Neuron (in vitro differentiated cells): ENCODE results near the gene CD6.
"Not testable (repeated sequence)": the region's sequence is repeated elsewhere in the genome, so short reads cannot be mapped to it uniquely, and the experiment has no call there.

Experiments used
- H2AFZ ChIP-seq: one replicate; pipeline ENCODE4 v1.6.1; 2013; ENCODE audit warnings: low read depth, mild to moderate bottlenecking, inconsistent platforms, low read length, moderate library complexity
- H3K27me3 ChIP-seq: one replicate; pipeline ENCODE4 v1.6.1; 2013; ENCODE audit warnings: low read length; ENCODE audit not compliant: insufficient read depth
- H3K36me3 ChIP-seq: one replicate; pipeline ENCODE4 v1.6.1; 2013; ENCODE audit warnings: low read length; ENCODE audit not compliant: insufficient read depth
- H3K4me1 ChIP-seq: one replicate; pipeline ENCODE4 v1.6.1; 2013; ENCODE audit warnings: low read length; ENCODE audit not compliant: insufficient read depth
- H3K4me3 ChIP-seq: 2 replicates; pipeline ENCODE4 v1.5.1; 2013; ENCODE audit warnings: mild to moderate bottlenecking, low read length, moderate library complexity
- H3K9me3 ChIP-seq: one replicate; pipeline ENCODE4 v1.6.1; 2013; ENCODE audit warnings: low read length

Gene CD6

GRCh38 chr11:60972182-60973030 is 926 bp downstream of the CD6 start:
- no peaks in the 10 kb centered on the region for H3K36me3 ChIP-seq
- no peak overlapping the region for H2AFZ ChIP-seq
- peaks cover 14% of the 10 kb centered on the region for H3K27me3 ChIP-seq
- peaks cover 9% of the 10 kb centered on the region for H3K4me1 ChIP-seq
- H3K4me3 ChIP-seq = no peak overlapping the region
- no peaks in the 10 kb centered on the region for H3K9me3 ChIP-seq

DNA sequence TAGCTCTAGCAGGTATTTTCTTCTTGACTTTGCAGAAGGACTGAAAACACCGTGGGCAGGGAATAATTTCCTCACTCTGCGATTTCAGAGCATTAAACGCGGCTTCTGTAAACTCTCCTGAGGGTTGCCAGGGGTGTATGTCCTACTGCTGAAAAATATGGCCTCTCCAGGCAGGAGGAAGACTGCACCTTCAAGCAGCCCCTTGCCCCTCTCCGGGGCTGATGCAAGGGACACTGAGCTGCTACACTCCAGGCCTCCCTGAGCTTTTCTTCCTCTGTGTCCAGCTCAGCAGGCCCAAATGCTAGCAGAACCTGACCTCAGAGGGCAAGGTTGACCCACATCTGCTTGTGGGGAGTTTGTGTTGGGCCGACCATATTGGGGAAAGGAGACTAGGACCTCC is 2.2 kb downstream of the CD6 start:
- no peaks in the 10 kb centered on the region for H3K9me3 ChIP-seq
- H3K36me3 ChIP-seq = no peaks in the 10 kb centered on the region
- no peak overlapping the region for H2AFZ ChIP-seq
- peaks cover 9% of the 10 kb centered on the region for H3K4me1 ChIP-seq
- no peak overlapping the region for H3K4me3 ChIP-seq
- H3K27me3 ChIP-seq = peaks cover 14% of the 10 kb centered on the region

GRCh38 chr11:60974316-60974715 is 2.8 kb downstream of the CD6 start:
- Histone ChIP-seq H2AFZ (peak overlapping the region; percentile 42), H3K27me3 (peaks cover 14% of the 10 kb centered on the region)
- H3K4me1 ChIP-seq, H3K36me3 ChIP-seq, H3K9me3 ChIP-seq, H3K4me3 ChIP-seq: not testable (repeated sequence)

DNA sequence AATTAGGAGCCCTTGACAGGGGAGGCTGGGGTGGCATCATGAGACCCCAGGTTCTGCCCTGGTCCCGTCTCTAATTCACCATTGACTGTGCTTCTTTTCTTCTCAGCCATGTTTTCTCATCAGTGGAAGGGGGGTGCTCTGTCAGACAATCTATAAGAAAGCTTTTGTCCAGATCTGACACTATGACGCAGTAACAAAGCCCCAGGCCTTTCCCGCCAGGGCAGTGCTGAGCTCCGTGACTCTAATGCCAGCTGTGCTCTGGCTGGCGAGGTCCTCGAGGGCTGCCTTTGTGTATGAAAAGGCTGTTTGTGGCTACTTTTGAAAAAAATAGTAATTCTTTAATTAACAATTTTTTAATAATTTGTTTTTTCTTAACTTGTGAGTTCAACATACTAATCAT is 3.2 kb downstream of the CD6 start:
- Histone ChIP-seq H2AFZ (peak overlapping the region; percentile 42), H3K9me3 (no peaks in the 10 kb centered on the region), H3K4me1 (peaks cover 9% of the 10 kb centered on the region), H3K4me3 (no peak overlapping the region), H3K36me3 (no peaks in the 10 kb centered on the region), H3K27me3 (peaks cover 14% of the 10 kb centered on the region)

DNA sequence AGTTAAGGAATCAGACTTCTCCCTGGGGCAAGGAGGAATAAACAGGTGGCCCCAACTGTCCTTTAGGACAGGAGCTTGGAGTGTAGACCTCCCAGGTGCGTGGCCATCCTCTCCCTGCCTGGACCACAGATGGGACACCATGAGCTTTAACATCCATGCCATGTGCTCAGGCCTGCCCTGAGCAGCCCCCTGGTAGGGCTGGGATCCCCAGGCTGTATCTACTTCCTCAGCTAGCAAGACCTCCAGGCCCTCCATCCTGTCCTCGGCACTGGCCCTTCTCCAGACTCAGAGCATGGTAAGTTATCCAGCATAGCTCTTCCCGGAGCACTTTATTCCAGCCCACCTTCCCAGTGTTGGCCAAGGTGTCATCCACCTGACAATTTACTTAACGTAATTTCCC is 5.7 kb downstream of the CD6 start:
- Histone ChIP-seq H3K27me3 (peaks cover 14% of the 10 kb centered on the region), H2AFZ (no peak overlapping the region), H3K36me3 (no peaks in the 10 kb centered on the region), H3K4me3 (no peak overlapping the region), H3K9me3 (no peaks in the 10 kb centered on the region), H3K4me1 (peaks cover 9% of the 10 kb centered on the region)

GRCh38 chr11:60977836-60978235 is 6.4 kb downstream of the CD6 start:
- Histone ChIP-seq H3K4me3 (no peak overlapping the region), H3K4me1 (peaks cover 9% of the 10 kb centered on the region), H2AFZ (no peak overlapping the region), H3K36me3 (no peaks in the 10 kb centered on the region), H3K27me3 (peaks cover 11% of the 10 kb centered on the region), H3K9me3 (no peaks in the 10 kb centered on the region)

DNA sequence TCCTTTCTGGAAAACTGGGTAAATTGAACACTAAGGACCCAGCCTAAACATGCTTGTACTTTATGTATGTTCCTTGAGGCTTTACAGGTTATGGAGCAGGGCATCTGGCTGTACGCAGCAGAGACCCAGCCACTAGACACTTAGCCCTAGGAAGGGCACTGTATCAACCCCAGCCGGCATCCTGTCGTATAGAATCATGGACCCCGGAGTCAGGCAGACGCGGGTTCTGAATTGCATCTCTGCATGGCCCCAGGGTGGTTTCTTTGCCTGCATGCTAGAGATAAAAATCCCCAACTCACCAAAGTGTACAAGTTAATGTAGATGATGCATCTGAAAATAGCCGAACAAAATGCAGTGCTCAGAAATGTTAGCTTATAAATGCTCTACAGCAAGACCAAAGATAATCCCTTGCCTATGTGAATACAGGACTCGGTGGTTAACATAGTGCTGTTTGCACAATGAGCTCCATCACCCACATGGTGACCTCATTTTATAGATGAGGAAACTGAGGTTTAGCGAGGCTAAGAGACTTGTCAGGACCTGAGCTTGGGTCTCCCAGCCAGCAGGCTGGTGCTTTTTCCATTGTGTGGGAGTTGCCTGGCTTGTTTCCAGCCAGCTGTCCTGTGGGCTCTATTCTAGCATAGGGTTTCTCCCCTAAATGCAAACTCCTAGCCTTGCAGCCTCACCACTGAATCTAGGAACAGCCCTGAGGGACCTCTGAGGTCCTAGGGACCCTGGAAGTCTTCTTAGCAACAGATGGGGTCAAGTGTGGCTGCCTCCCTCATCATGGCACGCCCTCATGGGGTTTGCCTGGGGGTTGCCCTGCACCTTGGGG is 7.3 kb downstream of the CD6 start:
- Histone ChIP-seq H2AFZ (no peak overlapping the region), H3K9me3 (peaks cover under 1% of the 10 kb centered on the region), H3K4me3 (no peak overlapping the region), H3K36me3 (no peaks in the 10 kb centered on the region), H3K4me1 (peaks cover 9% of the 10 kb centered on the region), H3K27me3 (peaks cover 4% of the 10 kb centered on the region)

- Histone ChIP-seq H3K4me3 (no peak overlapping the region), H3K27me3 (no peaks in the 10 kb centered on the region), H2AFZ (no peak overlapping the region), H3K36me3 (no peaks in the 10 kb centered on the region), H3K9me3 (peaks cover 1% of the 10 kb centered on the region), H3K4me1 (peaks cover 4% of the 10 kb centered on the region)
Measured at GRCh38 chr11:60981515-60981914, 10.0 kb downstream of the CD6 start.

GRCh38 chr11:60982184-60982583 is 10.7 kb downstream of the CD6 start:
- Histone ChIP-seq H3K4me3 (no peak overlapping the region), H3K27me3 (no peaks in the 10 kb centered on the region), H3K36me3 (no peaks in the 10 kb centered on the region), H3K9me3 (peaks cover 1% of the 10 kb centered on the region), H3K4me1 (peaks cover 2% of the 10 kb centered on the region), H2AFZ (no peak overlapping the region)

- Histone ChIP-seq H3K4me3 (no peak overlapping the region), H3K9me3 (peaks cover 1% of the 10 kb centered on the region), H3K27me3 (no peaks in the 10 kb centered on the region), H2AFZ (no peak overlapping the region), H3K36me3 (no peaks in the 10 kb centered on the region), H3K4me1 (no peaks in the 10 kb centered on the region)
Measured at GRCh38 chr11:60984149-60984548, 12.7 kb downstream of the CD6 start.

GRCh38 chr11:60984636-60985035 is 13.2 kb downstream of the CD6 start:
- H2AFZ ChIP-seq = no peak overlapping the region
- no peaks in the 10 kb centered on the region for H3K27me3 ChIP-seq
- no peaks in the 10 kb centered on the region for H3K36me3 ChIP-seq
- H3K9me3 ChIP-seq = peaks cover 1% of the 10 kb centered on the region
- H3K4me1 ChIP-seq = no peaks in the 10 kb centered on the region
- no peak overlapping the region for H3K4me3 ChIP-seq

GRCh38 chr11:60985501-60985900 is 14.0 kb downstream of the CD6 start:
- Histone ChIP-seq H2AFZ (no peak overlapping the region), H3K4me3 (no peak overlapping the region), H3K36me3 (no peaks in the 10 kb centered on the region), H3K9me3 (peaks cover 1% of the 10 kb centered on the region), H3K27me3 (no peaks in the 10 kb centered on the region), H3K4me1 (no peaks in the 10 kb centered on the region)
